ENCODE results near the gene SAMD11.

SAMD11 gene

DNA sequence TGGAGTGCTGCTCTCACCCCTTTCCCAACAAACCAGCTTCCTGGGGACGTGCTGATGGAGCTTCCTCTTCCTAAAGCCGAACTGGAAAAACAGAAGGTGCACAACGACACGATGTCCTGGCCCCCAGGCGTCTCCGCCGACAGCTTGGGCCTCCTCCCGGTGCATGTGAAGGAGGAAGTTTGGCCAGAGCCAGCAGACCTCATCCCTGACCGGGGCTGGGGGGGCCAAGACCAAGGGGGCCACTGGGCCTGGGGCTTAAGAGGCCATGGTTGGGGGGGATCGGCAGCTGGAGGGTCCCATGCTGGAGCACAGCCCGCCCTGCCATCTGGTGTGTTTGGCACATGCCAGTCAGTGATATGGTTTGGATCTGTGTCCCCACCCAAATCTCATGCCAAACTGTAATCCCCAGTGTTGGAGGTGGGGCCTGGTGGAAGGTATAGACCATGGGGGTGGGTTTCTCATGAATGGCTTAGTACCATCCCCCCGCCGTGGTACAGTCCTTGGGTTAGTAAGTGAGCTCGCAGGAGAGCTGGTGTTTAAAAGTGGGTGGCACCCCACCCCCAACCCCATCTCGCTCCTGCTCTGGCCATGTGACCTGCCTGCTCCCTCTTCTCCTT is 69.8 kb downstream of the SAMD11 start:
- DNase-seq (ENCODE audit: low spot score), result no peak
